HCT116 (cell line): Measurements from ENCODE around the gene GRAMD2A. TPM values are rescaled to one million over a fixed set of nuclear protein-coding genes. Genes with fewer than 3 reads are reported as not detected.

Source experiments
- ATAC-seq: fragments of 200-7000 bp; cut with Tn5 transposase; 2 replicates; pipeline ENCODE4 v1.9.1; 2020; ENCODE audit warnings: mild to moderate bottlenecking, moderate library complexity
- BruUV-seq: library from RNA; stranded (reverse); fragments of 400-500 nt; replicated peaks from 2 replicates; lab custom pipeline; 2021; lab: Mats Ljungman, UMichigan
- CTCF ChIA-PET: fragments of 300-600 bp; sonication (Branson Sonifier 250); formaldehyde crosslinking; loops from one replicate; lab custom pipeline; 2021; ENCODE audit warnings: antibody characterized with exemption; lab: Charles Lee
- POLR2A ChIA-PET: fragments of 300-600, 350-600 bp; sonication (Branson Sonifier 250); formaldehyde crosslinking; loops from one replicate; lab custom pipeline; 2021; ENCODE audit warnings: antibody characterized with exemption; lab: Charles Lee
- RAD21 ChIA-PET, 2 experiments: fragments of 300-600 bp; sonication (Branson Sonifier 250); formaldehyde crosslinking; loops; one replicate each; lab custom pipeline; 2023; ENCODE audit warnings: low total read pairs in 2 of 2; ENCODE audit not compliant: uncharacterized antibody in 2 of 2, unreplicated experiment in 2 of 2, low non-redundant PET in 1 of 2; lab: Charles Lee
- DNase-seq: peaks from one replicate; pipeline ENCODE4 v3.0.0-alpha.2; 2010; ENCODE audit warnings: low read depth, low spot score
- H2AFZ ChIP-seq: fragments of 200-600 bp; shearing (Covaris generic), sonication (generic); 2 replicates; pipeline ENCODE4 v1.6.1; 2017; ENCODE audit warnings: low read depth, mixed run types, mixed read lengths, antibody characterized with exemption, low read length; ENCODE audit not compliant: poor library complexity, severe bottlenecking
- H3K27ac ChIP-seq: 2 replicates; pipeline ENCODE4 v1.5.1; 2012; ENCODE audit warnings: low read depth, low read length
- H3K27me3 ChIP-seq: fragments of 200-600 bp; sonication (generic); 2 replicates; pipeline ENCODE4 v1.6.1; 2016; ENCODE audit warnings: mixed run types, low read length, mixed read lengths; ENCODE audit not compliant: insufficient read depth
- H3K36me3 ChIP-seq, 2 experiments: fragments of 200-500 bp in 1 of 2; fragments of 200-600 bp in 1 of 2; sonication (Bioruptor generic) in 1 of 2; sonication (generic) in 1 of 2; 2 replicates each; pipeline versions ENCODE4 v1.5.1 to v1.6.1; 2014 to 2016; ENCODE audit warnings: low read length in 2 of 2, inconsistent platforms in 1 of 2, mixed read lengths in 1 of 2, mixed run types in 1 of 2; ENCODE audit not compliant: insufficient read depth in 2 of 2, control insufficient read depth in 1 of 2
- H3K4me1 ChIP-seq, 2 experiments: fragments of 200-600 bp in 1 of 2; sonication (generic) in 1 of 2; 2 replicates each; pipeline versions ENCODE4 v1.5.1 to v1.6.1; 2012 to 2017; ENCODE audit warnings: low read length in 2 of 2, inconsistent platforms in 1 of 2, mild to moderate bottlenecking in 1 of 2, mixed read lengths in 1 of 2, mixed run types in 1 of 2, moderate library complexity in 1 of 2; ENCODE audit not compliant: insufficient read depth in 2 of 2, control insufficient read depth in 1 of 2
- H3K4me2 ChIP-seq: fragments of 200-600 bp; sonication (generic); 2 replicates; pipeline ENCODE4 v1.6.1; 2017; ENCODE audit warnings: mixed run types, low read length, mixed read lengths
- H3K4me3 ChIP-seq, 2 experiments: fragments of 200-600 bp in 1 of 2; sonication (generic) in 1 of 2; replicated peaks in 1 of 2; 2 replicates each; pipeline ENCODE4 v1.5.1; 2011 to 2016; ENCODE audit warnings: low read length in 2 of 2, control low read depth in 1 of 2, low read depth in 1 of 2, mild to moderate bottlenecking in 1 of 2, mixed read lengths in 1 of 2, mixed run types in 1 of 2
- H3K79me2 ChIP-seq: fragments of 200-600 bp; sonication (generic); 2 replicates; pipeline ENCODE4 v1.6.1; 2017; ENCODE audit warnings: mild to moderate bottlenecking, mixed run types, low read length, moderate library complexity, mixed read lengths; ENCODE audit not compliant: insufficient read depth
- H3K9ac ChIP-seq: fragments of 200-600 bp; sonication (generic); 2 replicates; pipeline ENCODE4 v1.6.1; 2016; ENCODE audit warnings: low read length, mixed read lengths
- H3K9me2 ChIP-seq: fragments of 200-600 bp; sonication (generic), shearing (Covaris generic); 2 replicates; pipeline ENCODE4 v1.6.1; 2017; ENCODE audit warnings: mixed run types, mild to moderate bottlenecking, moderate library complexity; ENCODE audit not compliant: insufficient read depth
- H3K9me3 ChIP-seq, 2 experiments: fragments of 200-500 bp in 1 of 2; fragments of 200-600 bp in 1 of 2; sonication (Bioruptor generic) in 1 of 2; sonication (generic) in 1 of 2; 2 replicates each; pipeline ENCODE4 v1.6.1; 2014 to 2017; ENCODE audit warnings: low read length in 2 of 2, mixed read lengths in 2 of 2, inconsistent platforms in 1 of 2, low read depth in 1 of 2, mild to moderate bottlenecking in 1 of 2, mixed run types in 1 of 2, moderate library complexity in 1 of 2; ENCODE audit not compliant: control insufficient read depth in 1 of 2, insufficient read depth in 1 of 2
- H4K20me1 ChIP-seq: fragments of 200-600 bp; sonication (generic), shearing (Covaris generic); 2 replicates; pipeline ENCODE4 v1.6.1; 2017; ENCODE audit warnings: mixed run types, mild to moderate bottlenecking, moderate library complexity; ENCODE audit not compliant: insufficient read depth
- ELF1 ChIP-seq: IDR thresholded peaks from 2 replicates; pipeline ENCODE4 v1.6.1; 2012; ENCODE audit warnings: low read depth, borderline replicate concordance
- EZH2 ChIP-seq: fragments of 200-600 bp; sonication (generic); IDR thresholded peaks from 2 replicates; pipeline ENCODE4 v1.6.1; 2017; ENCODE audit warnings: antibody characterized with exemption, mixed run types
- EZH2phosphoT487 ChIP-seq: fragments of 200-600 bp; IDR thresholded peaks from 2 replicates; pipeline ENCODE4 v1.6.1; 2018; ENCODE audit warnings: antibody characterized with exemption, borderline replicate concordance
- FOSL1 ChIP-seq: IDR thresholded peaks from 2 replicates; pipeline ENCODE4 v1.6.1; 2012; ENCODE audit warnings: low read depth
- JUND ChIP-seq: IDR thresholded peaks from 2 replicates; pipeline ENCODE4 v1.6.1; 2012
- MAX ChIP-seq: IDR thresholded peaks from 2 replicates; pipeline ENCODE4 v1.6.1; 2012
- POLR2AphosphoS5 ChIP-seq: IDR thresholded peaks from 2 replicates; pipeline ENCODE4 v1.6.1; 2011; ENCODE audit warnings: mild to moderate bottlenecking, low read depth, low read length, moderate library complexity
- SIN3A ChIP-seq: IDR thresholded peaks from 2 replicates; pipeline ENCODE4 v1.6.1; 2012; ENCODE audit warnings: low read depth
- SP1 ChIP-seq: IDR thresholded peaks from 2 replicates; pipeline ENCODE4 v1.6.1; 2012; ENCODE audit warnings: low read depth
- SRF ChIP-seq: IDR thresholded peaks from 2 replicates; pipeline ENCODE4 v1.6.1; 2012; ENCODE audit warnings: low read depth
- TCF7L2 ChIP-seq: IDR thresholded peaks from 2 replicates; pipeline ENCODE4 v1.7.0; 2011; ENCODE audit warnings: borderline replicate concordance, inconsistent platforms; ENCODE audit not compliant: insufficient read depth, insufficient read length; ENCODE audit errors: extremely low read depth
- YY1 ChIP-seq: IDR thresholded peaks from 2 replicates; pipeline ENCODE4 v1.6.1; 2011; ENCODE audit warnings: low read length, low read depth, moderate library complexity, mild to moderate bottlenecking; ENCODE audit not compliant: insufficient replicate concordance; ENCODE audit errors: extremely low read depth
- ZBTB33 ChIP-seq: IDR thresholded peaks from 2 replicates; pipeline ENCODE4 v1.6.1; 2011; ENCODE audit warnings: mild to moderate bottlenecking, low read length, moderate library complexity; ENCODE audit not compliant: insufficient replicate concordance; ENCODE audit errors: extremely low read depth
- ZFX ChIP-seq: fragments of 450-650 bp; IDR thresholded peaks from 2 replicates; pipeline ENCODE4 v1.6.1; 2017
- ZNF274 ChIP-seq: fragments of 200-500 bp; sonication (Bioruptor generic); IDR thresholded peaks from 2 replicates; pipeline ENCODE4 v1.6.1; 2014; ENCODE audit warnings: mild to moderate bottlenecking, low read depth, low read length, inconsistent platforms
- intact Hi-C: fragments of 100-400 bp; cut with micrococcal nuclease; formaldehyde crosslinking; loops from 2 replicates; pipeline ENCODE4 v1.10.0; 2022
- total RNA-seq: library from RNA; stranded (reverse); gene quantifications from one replicate; pipeline ENCODE4 v1.2.1, GENCODE V29; 2021; ENCODE audit not compliant: unreplicated experiment
- TF ChIP-seq, protein P1 (sequence below): IDR thresholded peaks from 2 replicates; pipeline ENCODE4 v1.6.1; 2012; ENCODE audit warnings: low read depth
- TF ChIP-seq, protein P2 (sequence below), 3 experiments: fragments of 200-600 bp in 1 of 3; sonication (generic) in 1 of 3; IDR thresholded peaks in 2 of 3; conservative IDR thresholded peaks in 1 of 3; 2 replicates each; pipeline ENCODE4 v1.5.1; 2012 to 2017; ENCODE audit warnings: low read depth in 2 of 3, low read length in 2 of 3, antibody characterized with exemption in 1 of 3, borderline replicate concordance in 1 of 3, control low read depth in 1 of 3, mild to moderate bottlenecking in 1 of 3, mixed read lengths in 1 of 3, mixed run types in 1 of 3, moderate library complexity in 1 of 3; ENCODE audit not compliant: insufficient read depth in 1 of 3

Gene GRAMD2A
- total RNA-seq, 1 experiment from 2014 or later = 8.0 TPM

DNA sequence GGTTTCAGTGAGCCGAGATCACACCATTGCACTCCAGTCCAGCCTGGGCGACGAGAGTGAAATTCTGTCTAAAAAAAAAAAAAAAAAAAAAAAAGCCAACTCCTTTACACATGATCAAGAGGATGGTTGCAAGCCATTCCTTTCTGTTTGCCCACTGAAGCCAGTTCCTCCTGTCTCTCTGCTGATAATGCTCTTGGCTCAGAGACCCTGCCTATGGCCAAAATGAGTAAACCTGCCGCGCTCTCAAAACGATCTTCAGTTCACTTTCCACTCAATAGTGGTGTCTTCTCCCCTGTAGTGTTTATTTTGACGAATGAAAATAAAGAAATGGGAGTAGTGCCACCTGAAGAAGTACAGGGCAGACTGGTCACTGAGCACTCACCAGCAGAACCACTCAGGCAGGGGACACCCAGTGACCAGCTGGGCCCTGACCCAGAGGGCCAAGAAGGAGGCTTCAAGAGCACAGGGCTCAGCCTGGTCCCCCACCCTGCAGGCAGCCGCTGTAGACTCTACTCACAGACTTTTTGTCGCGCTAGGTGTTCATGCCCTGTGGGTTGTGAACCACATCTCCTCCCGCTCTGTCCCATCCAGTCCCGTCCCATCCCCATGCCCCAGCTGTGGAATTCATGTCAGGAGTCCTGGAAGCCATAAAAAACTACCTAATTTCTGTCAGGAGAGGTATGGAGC, 23.6 kb downstream of the GRAMD2A start:
- H3K4me1 ChIP-seq = peaks cover 3 to 4% of the 10 kb centered on the region in 2 experiments; a peak in 2 of 4 replicates
- intact Hi-C loops = no loop called here
- ChIA-PET RAD21 (no interaction called here), CTCF (no interaction called here), POLR2A (interaction anchor here (0.6 kb wide), 1 partner anchor 1378 kb away, joined by 3 read pairs; no protein-coding TSS in a partner anchor)
- H3K9ac ChIP-seq = no peak overlapping the region
- no peak for ATAC-seq
- H3K27ac ChIP-seq = no peak overlapping the region
- no peaks in the 10 kb centered on the region for H3K9me2 ChIP-seq
- H3K4me3 ChIP-seq = no peak overlapping the region
- no peaks in the 10 kb centered on the region for H3K36me3 ChIP-seq
- H3K27me3 ChIP-seq = no peaks in the 10 kb centered on the region
- no peak overlapping the region for H2AFZ ChIP-seq
- DNase-seq = no peak
- H3K79me2 ChIP-seq = no peaks in the 10 kb centered on the region
- no peaks in the 10 kb centered on the region for H3K9me3 ChIP-seq
- H3K4me2 ChIP-seq = no peak overlapping the region
- BruUV-seq = no TSS peak
- no peak for TF ChIP-seq ELF1
- no peak for TF ChIP-seq YY1
- TF ChIP-seq MAX = no peak
- no peak for TF ChIP-seq SP1
- TF ChIP-seq TCF7L2 = no peak
- TF ChIP-seq EZH2phosphoT487 = no peak
- TF ChIP-seq JUND = no peak
- TF ChIP-seq ZFX = no peak
- no peak for TF ChIP-seq SIN3A
- no peak for TF ChIP-seq ZNF274
- no peak for TF ChIP-seq SRF
- TF ChIP-seq, protein P1, sequence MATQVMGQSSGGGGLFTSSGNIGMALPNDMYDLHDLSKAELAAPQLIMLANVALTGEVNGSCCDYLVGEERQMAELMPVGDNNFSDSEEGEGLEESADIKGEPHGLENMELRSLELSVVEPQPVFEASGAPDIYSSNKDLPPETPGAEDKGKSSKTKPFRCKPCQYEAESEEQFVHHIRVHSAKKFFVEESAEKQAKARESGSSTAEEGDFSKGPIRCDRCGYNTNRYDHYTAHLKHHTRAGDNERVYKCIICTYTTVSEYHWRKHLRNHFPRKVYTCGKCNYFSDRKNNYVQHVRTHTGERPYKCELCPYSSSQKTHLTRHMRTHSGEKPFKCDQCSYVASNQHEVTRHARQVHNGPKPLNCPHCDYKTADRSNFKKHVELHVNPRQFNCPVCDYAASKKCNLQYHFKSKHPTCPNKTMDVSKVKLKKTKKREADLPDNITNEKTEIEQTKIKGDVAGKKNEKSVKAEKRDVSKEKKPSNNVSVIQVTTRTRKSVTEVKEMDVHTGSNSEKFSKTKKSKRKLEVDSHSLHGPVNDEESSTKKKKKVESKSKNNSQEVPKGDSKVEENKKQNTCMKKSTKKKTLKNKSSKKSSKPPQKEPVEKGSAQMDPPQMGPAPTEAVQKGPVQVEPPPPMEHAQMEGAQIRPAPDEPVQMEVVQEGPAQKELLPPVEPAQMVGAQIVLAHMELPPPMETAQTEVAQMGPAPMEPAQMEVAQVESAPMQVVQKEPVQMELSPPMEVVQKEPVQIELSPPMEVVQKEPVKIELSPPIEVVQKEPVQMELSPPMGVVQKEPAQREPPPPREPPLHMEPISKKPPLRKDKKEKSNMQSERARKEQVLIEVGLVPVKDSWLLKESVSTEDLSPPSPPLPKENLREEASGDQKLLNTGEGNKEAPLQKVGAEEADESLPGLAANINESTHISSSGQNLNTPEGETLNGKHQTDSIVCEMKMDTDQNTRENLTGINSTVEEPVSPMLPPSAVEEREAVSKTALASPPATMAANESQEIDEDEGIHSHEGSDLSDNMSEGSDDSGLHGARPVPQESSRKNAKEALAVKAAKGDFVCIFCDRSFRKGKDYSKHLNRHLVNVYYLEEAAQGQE = no peak
- no peak for TF ChIP-seq POLR2AphosphoS5
- no peak for TF ChIP-seq ZBTB33
- no peak for TF ChIP-seq FOSL1
- no peak for TF ChIP-seq EZH2
- TF ChIP-seq, protein P2, sequence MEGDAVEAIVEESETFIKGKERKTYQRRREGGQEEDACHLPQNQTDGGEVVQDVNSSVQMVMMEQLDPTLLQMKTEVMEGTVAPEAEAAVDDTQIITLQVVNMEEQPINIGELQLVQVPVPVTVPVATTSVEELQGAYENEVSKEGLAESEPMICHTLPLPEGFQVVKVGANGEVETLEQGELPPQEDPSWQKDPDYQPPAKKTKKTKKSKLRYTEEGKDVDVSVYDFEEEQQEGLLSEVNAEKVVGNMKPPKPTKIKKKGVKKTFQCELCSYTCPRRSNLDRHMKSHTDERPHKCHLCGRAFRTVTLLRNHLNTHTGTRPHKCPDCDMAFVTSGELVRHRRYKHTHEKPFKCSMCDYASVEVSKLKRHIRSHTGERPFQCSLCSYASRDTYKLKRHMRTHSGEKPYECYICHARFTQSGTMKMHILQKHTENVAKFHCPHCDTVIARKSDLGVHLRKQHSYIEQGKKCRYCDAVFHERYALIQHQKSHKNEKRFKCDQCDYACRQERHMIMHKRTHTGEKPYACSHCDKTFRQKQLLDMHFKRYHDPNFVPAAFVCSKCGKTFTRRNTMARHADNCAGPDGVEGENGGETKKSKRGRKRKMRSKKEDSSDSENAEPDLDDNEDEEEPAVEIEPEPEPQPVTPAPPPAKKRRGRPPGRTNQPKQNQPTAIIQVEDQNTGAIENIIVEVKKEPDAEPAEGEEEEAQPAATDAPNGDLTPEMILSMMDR (IDR thresholded peaks at IDR 0.05 in 2 of 3, conservative IDR thresholded peaks at IDR 0.05 in 1 of 3; ENCODE audit: borderline replicate concordance in 1 of 3, insufficient read depth in 1 of 3, low read depth in 2 of 3, low read length in 2 of 3) = no peak
- H4K20me1 ChIP-seq = no peaks in the 10 kb centered on the region
